Activated CD4-positive, alpha-beta T cell treated with anti-CD3 and anti-CD28 coated beads, Interleukin-2, amount 50 U/mL, for 4 hours (primary cell): ENCODE measurements around the gene ZNF521.
"Not testable (repeated sequence)": the region's sequence is repeated elsewhere in the genome, so short reads cannot be mapped to it uniquely, and the experiment has no call there.

ENCODE experiments used
- DNase-seq, 2 experiments: peaks; one replicate each; pipeline ENCODE4 v3.0.0-alpha.2; 2020

The ZNF521 gene

GRCh38 chr18:25061395-25061794 lies 290.6 kb downstream of the ZNF521 start:
- DNase-seq: no peak

GRCh38 chr18:25058521-25058920 lies 293.4 kb downstream of the ZNF521 start:
- DNase-seq: no peak

DNA sequence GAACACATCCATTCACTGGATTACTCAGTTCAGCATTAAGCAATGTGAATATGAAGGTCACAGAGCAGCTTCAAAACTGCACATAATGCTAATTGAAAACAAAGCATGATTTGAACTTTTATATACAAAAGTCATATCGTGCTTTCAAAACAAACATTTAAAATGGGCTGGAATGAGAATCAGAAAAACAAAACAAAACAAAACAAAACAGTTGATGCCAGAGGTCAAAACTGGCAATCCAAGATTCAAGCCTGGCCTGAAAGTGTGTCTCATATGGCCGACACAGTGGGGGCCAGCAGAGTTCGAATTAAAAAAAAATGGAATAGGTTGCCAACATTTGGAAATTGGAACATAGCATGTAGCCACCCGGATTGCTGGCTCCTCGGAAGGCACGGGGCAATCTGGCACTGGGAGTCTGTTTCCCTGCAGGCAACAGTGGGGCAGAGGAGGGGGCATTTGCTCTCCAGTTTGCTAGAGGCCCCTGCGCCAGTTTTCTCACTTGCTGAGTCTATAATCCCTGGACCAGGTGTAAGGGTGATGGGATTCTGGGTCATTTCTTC lies 294.4 kb downstream of the ZNF521 start:
- no peak for DNase-seq

DNA sequence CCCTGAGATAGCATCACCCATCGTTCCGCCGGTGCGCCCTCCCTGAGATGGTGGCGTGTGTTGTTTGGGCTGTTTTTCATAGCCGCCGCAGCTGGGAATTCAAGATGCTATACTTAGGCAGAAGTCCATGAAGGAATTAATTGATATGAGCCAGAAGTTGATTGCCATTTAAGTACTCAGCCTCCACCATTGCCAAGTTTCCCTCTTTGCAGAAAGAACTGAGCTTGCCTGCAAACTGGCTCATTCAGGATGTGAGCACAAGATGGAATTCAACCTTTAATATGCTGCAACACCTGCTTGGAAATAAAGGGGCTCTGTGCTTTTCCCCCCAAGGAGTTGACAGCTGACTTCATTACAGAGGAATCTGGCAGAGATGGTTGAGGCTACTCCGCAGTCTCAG lies 295.5 kb downstream of the ZNF521 start:
- DNase-seq: no peak

GRCh38 chr18:25055076-25055475 lies 296.9 kb downstream of the ZNF521 start:
- no peak for DNase-seq

DNA sequence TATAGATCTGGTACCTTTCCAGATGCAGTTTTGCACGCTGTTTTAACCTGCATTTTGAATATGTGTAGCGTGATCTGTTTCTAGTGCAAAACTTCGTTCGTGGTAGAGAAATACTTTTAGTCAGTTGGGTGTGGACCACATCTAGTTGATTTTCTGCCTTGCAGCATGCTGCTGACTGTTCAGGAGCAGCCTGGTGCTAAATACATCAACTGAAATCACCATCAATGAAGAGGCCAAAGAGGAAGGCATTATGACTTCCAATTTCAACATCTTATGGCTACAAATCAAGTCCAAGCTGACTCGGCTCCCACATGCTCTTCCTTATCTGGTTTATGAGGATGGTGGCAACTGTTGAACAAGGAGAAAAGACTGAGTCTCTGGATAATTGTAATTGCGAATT lies 298.5 kb downstream of the ZNF521 start:
- DNase-seq: no peak

- no peak for DNase-seq
Measured at GRCh38 chr18:25052511-25052921, 299.4 kb downstream of the ZNF521 start.

DNA sequence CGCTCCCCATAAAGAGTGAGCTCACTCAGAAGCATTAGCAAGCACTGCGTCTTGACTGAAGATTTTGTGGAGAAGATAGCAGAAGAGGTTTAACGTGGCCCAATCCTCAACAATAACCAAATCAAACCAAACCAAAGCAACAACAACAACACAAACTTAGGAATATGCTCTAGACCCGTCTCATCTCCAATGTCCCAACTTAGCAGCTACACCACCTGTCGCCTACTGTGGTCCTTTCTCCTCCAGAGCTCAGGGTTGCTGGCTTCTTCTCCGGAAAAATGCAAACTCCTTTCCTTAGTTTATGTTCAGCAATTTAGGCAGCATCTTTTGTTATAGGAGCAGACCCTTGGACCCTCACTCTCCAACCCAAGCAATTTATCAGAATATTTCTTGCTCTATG lies 301.4 kb downstream of the ZNF521 start:
- no peak for DNase-seq

DNA sequence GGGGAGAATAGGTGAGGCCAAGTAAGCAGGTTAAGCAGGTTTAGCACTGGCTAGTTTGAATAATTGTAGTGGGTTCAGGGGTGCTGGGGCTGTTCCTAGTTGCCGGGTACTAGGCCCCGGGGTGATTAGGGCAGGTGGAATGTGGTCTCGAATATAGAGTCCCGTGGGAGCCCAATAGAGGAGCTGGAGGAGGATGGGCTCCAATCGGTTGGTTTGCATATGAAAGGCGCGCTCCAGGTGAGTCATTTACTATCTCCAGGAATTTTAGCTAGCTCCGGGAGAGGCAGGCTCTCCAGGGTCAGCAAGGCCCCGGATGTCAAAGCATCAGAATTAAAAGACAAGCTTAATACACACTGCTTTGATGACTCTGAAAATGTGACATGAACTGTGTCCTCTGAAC lies 304.0 kb downstream of the ZNF521 start:
- no peak for DNase-seq

DNA sequence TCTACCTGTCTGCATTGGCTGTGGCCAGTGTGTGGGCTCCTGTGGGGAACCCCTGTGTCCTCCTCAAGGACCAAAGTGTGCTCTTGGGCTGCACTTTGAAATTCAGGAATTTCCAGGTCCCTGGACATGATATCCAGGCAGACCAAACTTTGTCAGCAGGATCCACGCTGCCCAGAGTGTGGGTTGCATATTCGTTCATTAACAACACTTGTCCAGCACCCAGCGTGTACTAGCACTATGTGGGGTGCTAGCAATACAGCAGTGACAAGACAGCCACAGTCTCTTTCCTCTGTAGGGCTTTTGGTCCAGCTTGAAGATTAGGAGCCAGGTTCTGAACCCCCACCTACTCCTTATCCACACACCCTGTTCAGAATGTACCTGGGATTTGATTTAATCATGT lies 304.5 kb downstream of the ZNF521 start:
- no peak for DNase-seq

DNA sequence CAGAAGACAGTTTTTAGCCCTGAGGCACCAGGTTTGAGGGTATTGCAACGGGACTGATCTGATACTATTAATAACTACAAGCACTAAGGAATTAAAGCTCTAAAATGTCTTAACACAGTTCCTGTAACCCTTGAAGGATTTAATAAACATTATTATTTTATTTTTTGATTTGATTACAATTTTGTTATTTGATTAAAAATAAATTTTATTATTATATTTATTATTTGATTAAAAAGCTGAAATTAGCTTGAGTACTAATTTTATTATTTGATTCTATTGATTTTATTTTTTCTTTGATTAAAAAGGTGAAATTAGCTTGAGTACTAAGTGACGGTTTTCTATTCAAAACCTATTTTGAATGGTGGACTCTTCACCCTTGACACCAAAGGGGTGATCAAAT lies 307.3 kb downstream of the ZNF521 start:
- no peak for DNase-seq

DNA sequence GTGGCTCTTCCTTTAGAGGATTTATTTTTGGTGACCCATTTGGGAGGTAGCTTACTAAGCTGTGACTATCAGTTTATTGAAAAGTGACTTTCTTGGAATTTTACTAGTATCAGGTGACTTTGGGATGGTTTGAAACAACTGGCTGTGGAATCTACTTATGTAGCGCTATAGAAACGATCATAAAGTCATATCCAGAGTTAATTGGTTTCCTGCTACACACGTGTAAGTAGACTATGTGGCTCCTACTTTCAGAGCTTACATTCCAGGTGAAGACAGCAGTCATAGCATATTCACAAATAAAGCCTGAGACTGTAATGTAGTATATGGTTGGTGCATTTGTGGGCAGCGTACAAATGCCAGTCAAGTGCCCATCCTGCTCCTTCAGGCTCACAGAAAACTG lies 308.9 kb downstream of the ZNF521 start:
- DNase-seq: no peak

DNA sequence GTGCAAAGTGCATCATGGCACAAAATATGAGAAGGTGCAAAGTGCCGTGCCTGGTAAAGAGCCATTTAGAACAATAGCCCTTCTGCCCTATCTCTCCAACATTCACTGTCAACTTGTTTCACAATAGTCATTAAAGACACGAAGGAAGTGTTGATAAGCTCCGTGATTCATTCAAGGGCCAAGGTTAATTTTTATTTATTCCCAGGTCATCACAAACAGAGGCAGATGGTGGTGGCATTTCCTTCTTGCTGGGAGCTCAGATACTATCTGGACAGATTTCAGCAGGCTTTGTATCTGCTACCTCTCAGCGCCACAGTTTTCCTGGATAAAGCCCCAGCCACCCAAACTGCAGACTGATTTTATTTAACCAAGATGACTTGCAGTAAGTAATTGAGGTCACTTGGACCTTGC lies 309.3 kb downstream of the ZNF521 start:
- no peak for DNase-seq

GRCh38 chr18:25039781-25040180 lies 312.2 kb downstream of the ZNF521 start:
- DNase-seq: no peak

GRCh38 chr18:25038261-25038660 lies 313.7 kb downstream of the ZNF521 start:
- no peak for DNase-seq

- no peak for DNase-seq
Measured at GRCh38 chr18:25033747-25034471, 318.1 kb downstream of the ZNF521 start.

GRCh38 chr18:25033175-25033574 lies 318.8 kb downstream of the ZNF521 start:
- DNase-seq: not testable (repeated sequence)

GRCh38 chr18:25029802-25030201 lies 322.2 kb downstream of the ZNF521 start:
- DNase-seq: no peak

- DNase-seq: no peak
Measured at GRCh38 chr18:25019931-25020330, 332.0 kb downstream of the ZNF521 start.

- no peak for DNase-seq
Measured at GRCh38 chr18:25019086-25019860, 332.7 kb downstream of the ZNF521 start.

- no peak for DNase-seq
Measured at GRCh38 chr18:25016666-25017065, 335.3 kb downstream of the ZNF521 start.

DNA sequence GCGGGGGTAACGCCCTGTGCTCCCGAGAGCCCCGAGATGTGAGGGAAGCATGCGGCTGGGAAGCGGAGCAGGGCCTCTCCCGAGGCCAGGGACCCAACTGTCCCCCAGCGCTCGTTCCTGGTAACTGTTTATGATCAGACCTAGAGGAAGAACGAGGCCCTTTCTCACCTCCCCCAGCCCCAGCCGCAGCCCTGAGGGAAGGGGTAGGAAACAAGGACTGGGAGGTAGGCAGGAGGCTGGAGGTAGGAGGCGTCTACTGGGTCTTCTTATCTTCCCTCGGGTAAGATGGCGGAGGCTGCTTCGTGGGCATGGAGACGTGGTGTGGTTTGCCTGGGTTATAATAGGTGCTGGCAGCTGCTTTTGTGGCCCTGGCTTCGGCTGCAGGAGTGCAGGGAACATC lies 335.8 kb downstream of the ZNF521 start:
- DNase-seq: no peak
